Left colon (tissue), 2 donors: ENCODE results near the gene TASOR. TPM values are rescaled to one million over a fixed set of nuclear protein-coding genes. Genes with fewer than 3 reads are reported as not detected.
"Not testable (repeated sequence)": the region's sequence is repeated elsewhere in the genome, so short reads cannot be mapped to it uniquely, and the experiment has no call there.

Experiments used
- ATAC-seq: fragments of 200-7000 bp; cut with Tn5 transposase; one replicate; pipeline ENCODE4 v1.9.1; 2020; ENCODE audit warnings: mild to moderate bottlenecking, moderate library complexity
- DNase-seq, 2 donors: peaks; one replicate each; pipeline ENCODE4 v3.0.0-alpha.2; 2020
- intact Hi-C, 2 donors: fragments of 100-400 bp; cut with DNase I in 1 of 2; cut with micrococcal nuclease in 1 of 2; formaldehyde crosslinking; loops; one replicate each; pipeline versions ENCODE4 v1.11.2 to v1.14.0; 2022; cut with DNase I, micrococcal nuclease
- total RNA-seq, 2 donors: library from RNA; stranded (reverse); fragmentation: NEBNext Ultra II Directional; extraction: Animal tissue kit (Norgen Biotek cat#: 25700); gene quantifications; one replicate each; pipeline ENCODE4 v1.2.1, GENCODE V29; 2021
- donor health status: DM: no; HTN: no; CAD: no.
- donor health status: DM: yes; HTN: yes; CAD: no.

TASOR gene
- total RNA-seq, 2 donors from 2014 or later = 41.2 to 43.1 TPM

GRCh38 chr3:56692001-56692365, 8.9 kb upstream of the TASOR start:
- intact Hi-C loops, DNase-seq, ATAC-seq: not testable (repeated sequence)

- DNase-seq = no peak
- intact Hi-C loops = no loop called here
- ATAC-seq = no peak
Observed at GRCh38 chr3:56691165-56692000, 8.3 kb upstream of the TASOR start.

GRCh38 chr3:56689303-56689702, 6.2 kb upstream of the TASOR start:
- intact Hi-C loops = no loop called here
- DNase-seq (no peak), ATAC-seq (no peak)

- DNase-seq = no peak
- no peak for ATAC-seq
- intact Hi-C loops = no loop called here
Observed at GRCh38 chr3:56688191-56688590, 5.1 kb upstream of the TASOR start.

GRCh38 chr3:56684029-56684428, 964 bp upstream of the TASOR start:
- intact Hi-C loops = no loop called here
- DNase-seq (no peak), ATAC-seq (no peak)

- DNase-seq (peak; percentile 80 to 83), ATAC-seq (peak; percentile 78)
- intact Hi-C loops = no loop called here
Observed at GRCh38 chr3:56682462-56683121, 473 bp downstream of the TASOR start.

- ATAC-seq (no peak), DNase-seq (no peak)
- intact Hi-C loops = no loop called here
Observed at GRCh38 chr3:56681984-56682461, 1.0 kb downstream of the TASOR start.

GRCh38 chr3:56680054-56680580, 2.9 kb downstream of the TASOR start:
- intact Hi-C loops = no loop called here
- DNase-seq (no peak), ATAC-seq (no peak)

GRCh38 chr3:56677286-56677685, 5.8 kb downstream of the TASOR start:
- intact Hi-C loops = no loop called here
- DNase-seq = no peak

GRCh38 chr3:56673781-56674457, 9.1 kb downstream of the TASOR start:
- ATAC-seq (no peak), DNase-seq (no peak)
- intact Hi-C loops = no loop called here

More at GRCh38 chr3:56677286-56677685, 5.8 kb downstream of the TASOR start:
- ATAC-seq = no peak

GRCh38 chr3:56667973-56668579, 15.0 kb downstream of the TASOR start:
- intact Hi-C loops = no loop called here
- no peak for DNase-seq

GRCh38 chr3:56664823-56665222, 18.2 kb downstream of the TASOR start:
- intact Hi-C loops = no loop called here
- DNase-seq = no peak
- no peak for ATAC-seq

More at GRCh38 chr3:56667973-56668579, 15.0 kb downstream of the TASOR start:
- ATAC-seq = no peak

- intact Hi-C loops = no loop called here
- DNase-seq (no peak), ATAC-seq (no peak)
Observed at GRCh38 chr3:56655709-56656108, 27.4 kb downstream of the TASOR start.

- no peak for DNase-seq
- intact Hi-C loops = no loop called here
- ATAC-seq = no peak
Observed at GRCh38 chr3:56654460-56654859, 28.6 kb downstream of the TASOR start.

- ATAC-seq = no peak
- intact Hi-C loops = no loop called here
Observed at GRCh38 chr3:56645407-56645806, 37.7 kb downstream of the TASOR start.

GRCh38 chr3:56633602-56634535, 49.2 kb downstream of the TASOR start:
- no peak for DNase-seq
- intact Hi-C loops = no loop called here
- ATAC-seq = no peak

More at GRCh38 chr3:56645407-56645806, 37.7 kb downstream of the TASOR start:
- DNase-seq = no peak
